HG02943 (cell line): ENCODE data around the gene FBXL7.

ENCODE experiments used
- ATAC-seq: cut with Tn5 transposase; IDR thresholded peaks from one replicate; pipeline ENCODE4 v1.9.1; 2021; ENCODE audit warnings: mild to moderate bottlenecking, low read depth, moderate library complexity; ENCODE audit not compliant: unreplicated experiment

Gene FBXL7

DNA sequence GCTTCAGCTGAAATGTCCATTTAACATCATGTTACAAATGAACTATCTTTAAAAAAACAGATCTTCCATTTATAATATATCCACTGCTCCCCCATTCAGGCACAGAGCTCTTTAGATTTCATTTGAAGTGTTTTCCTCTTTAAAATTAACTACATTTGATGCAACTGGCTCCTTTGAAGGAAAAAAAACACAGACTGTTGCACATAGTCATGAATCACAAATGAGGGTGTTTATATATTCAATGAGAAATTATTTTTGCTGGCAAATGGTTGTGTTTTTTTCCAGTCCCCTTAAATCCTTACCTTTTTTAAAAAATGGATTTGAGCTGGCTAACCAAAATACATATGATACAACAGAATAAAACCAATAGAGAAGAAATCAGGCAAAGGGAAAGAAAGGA is 240.4 kb downstream of the FBXL7 start:
- no peak for ATAC-seq

- ATAC-seq: no peak
Observed at GRCh38 chr5:15741591-15741990, 241.6 kb downstream of the FBXL7 start.

- no peak for ATAC-seq
Observed at GRCh38 chr5:15746833-15747232, 246.9 kb downstream of the FBXL7 start.

- ATAC-seq: no peak
Observed at GRCh38 chr5:15748266-15748665, 248.3 kb downstream of the FBXL7 start.

DNA sequence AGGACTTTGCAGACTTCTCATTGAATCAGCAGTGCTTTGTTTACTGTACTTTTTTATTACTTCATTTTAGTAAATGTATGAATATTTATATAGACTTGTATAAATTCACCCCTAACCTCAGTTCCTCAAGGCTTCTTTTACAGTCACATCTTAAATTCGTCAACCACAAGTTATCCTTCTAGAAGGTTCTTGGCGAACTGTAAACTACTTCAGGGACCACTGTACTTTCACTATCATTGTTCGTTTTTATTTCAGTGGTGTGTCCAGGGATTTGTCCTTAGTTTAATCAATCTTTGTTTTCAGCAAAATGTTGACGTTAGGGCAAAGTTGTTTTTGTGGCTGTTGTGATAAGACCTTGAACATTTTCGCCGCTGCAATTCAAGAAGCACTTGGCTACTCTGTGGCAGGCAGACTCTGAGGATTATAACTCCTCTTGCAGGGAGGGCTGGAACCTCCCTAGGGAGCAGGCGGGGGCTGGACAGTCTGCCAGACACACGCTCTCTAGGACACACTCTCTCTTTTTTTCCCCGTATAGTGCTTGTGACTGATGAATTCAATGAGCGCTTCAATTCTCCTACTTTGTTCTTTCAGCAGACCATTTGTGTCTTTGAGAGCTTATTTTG is 252.8 kb downstream of the FBXL7 start:
- ATAC-seq: no peak

DNA sequence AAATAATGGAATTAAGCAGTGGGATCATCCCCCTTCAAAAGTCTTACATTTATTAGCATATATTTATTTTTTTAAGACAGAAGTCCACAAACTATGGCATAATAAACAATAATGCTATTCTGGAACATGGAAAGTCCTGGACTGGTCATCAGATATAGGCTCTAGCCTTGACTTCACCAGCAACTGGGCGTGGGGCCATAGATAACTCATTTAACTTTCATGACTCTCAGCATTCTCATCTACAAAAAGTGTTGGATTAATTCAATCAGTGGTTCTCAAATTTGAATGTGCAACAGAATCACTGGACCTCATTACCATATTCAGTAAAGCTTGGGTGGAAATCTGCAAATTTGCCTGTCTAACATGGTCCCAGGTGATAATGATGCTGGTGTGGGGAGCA is 253.8 kb downstream of the FBXL7 start:
- ATAC-seq: no peak

GRCh38 chr5:15757103-15757502 is 257.1 kb downstream of the FBXL7 start:
- ATAC-seq: no peak

- ATAC-seq: no peak
Observed at GRCh38 chr5:15757619-15758018, 257.6 kb downstream of the FBXL7 start.

DNA sequence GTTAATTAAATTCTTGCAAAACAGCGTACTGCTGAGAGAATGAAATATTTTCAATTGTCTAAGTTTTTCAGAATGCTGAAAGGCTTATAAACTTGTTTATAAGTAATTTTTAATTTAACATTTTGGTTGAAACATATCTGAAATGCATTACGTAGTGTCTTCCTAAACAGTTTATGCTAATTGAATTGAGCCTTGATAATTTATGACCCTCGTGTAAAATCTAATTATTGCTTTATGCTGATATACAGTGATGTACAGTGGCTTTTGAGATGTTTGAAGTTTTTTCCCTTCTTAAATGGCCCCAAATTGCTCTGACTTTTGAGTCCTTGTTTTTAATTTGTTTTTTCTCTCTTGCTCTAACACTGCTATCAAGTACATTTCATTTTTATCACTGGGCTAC is 262.7 kb downstream of the FBXL7 start:
- ATAC-seq: no peak

- ATAC-seq: no peak
Observed at GRCh38 chr5:15763754-15764153, 263.8 kb downstream of the FBXL7 start.

GRCh38 chr5:15768936-15769335 is 269.0 kb downstream of the FBXL7 start:
- no peak for ATAC-seq

- no peak for ATAC-seq
Observed at GRCh38 chr5:15772131-15772530, 272.2 kb downstream of the FBXL7 start.

GRCh38 chr5:15774632-15775031 is 274.7 kb downstream of the FBXL7 start:
- ATAC-seq: no peak

GRCh38 chr5:15776346-15776745 is 276.4 kb downstream of the FBXL7 start:
- no peak for ATAC-seq

GRCh38 chr5:15783734-15784133 is 283.8 kb downstream of the FBXL7 start:
- no peak for ATAC-seq

- no peak for ATAC-seq
Observed at GRCh38 chr5:15785531-15785981, 285.6 kb downstream of the FBXL7 start.

DNA sequence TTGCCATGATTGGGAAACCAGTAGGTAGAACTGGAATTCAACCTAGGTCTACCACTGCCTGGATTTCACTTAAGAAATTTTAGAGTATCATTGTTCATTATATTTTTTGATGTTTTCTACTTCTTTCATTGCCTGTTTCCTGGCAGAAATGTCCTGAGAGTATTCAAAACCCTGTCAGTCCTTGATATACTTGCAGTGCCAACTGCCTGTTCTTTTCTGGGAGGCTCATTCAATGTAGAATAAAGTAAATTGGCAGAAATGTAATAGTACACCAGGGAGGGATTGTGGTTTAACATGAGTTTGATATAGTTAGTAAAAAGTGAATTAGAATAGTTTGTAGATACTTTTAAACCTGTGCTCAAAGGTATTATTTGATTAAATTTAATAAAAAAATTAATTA is 286.3 kb downstream of the FBXL7 start:
- no peak for ATAC-seq

- ATAC-seq: no peak
Observed at GRCh38 chr5:15786884-15787283, 286.9 kb downstream of the FBXL7 start.

DNA sequence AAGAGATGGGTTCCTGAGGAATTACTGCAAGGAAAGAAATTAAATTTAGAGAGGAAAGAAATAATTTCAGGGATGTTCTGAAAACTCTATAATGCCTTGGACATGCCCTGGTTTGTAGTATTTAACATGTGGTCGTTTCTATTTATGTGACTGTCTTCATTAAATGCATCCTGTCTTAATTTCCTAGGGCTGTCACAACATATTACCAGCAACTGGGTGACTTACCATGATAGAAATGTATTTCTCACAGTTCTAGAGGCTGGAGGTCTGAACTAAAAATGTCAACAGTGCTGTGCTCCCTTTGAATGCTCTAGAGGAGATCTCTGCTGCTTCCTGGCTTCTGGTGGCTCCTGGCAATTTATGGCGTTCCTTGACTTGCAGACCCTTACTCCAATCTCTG is 287.7 kb downstream of the FBXL7 start:
- ATAC-seq: no peak

DNA sequence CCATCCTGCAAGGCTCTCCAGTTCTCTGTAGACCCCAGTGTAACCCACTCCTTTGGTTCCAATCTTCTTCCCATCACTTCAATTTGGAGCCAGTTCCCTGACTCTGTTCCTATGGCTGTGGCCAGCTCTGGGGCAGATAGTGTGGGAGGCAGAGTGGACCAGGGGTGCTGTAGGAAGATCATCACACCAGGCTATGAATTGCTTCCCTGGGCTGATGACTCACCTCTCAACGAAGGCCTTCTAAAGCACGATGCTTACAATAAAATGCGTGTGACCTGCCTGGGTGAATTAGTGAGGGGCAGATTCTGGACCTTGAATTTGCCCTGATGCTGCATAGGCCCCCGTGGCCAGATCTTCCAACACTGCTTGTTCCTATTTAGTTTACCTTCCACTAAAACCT is 289.7 kb downstream of the FBXL7 start:
- no peak for ATAC-seq

DNA sequence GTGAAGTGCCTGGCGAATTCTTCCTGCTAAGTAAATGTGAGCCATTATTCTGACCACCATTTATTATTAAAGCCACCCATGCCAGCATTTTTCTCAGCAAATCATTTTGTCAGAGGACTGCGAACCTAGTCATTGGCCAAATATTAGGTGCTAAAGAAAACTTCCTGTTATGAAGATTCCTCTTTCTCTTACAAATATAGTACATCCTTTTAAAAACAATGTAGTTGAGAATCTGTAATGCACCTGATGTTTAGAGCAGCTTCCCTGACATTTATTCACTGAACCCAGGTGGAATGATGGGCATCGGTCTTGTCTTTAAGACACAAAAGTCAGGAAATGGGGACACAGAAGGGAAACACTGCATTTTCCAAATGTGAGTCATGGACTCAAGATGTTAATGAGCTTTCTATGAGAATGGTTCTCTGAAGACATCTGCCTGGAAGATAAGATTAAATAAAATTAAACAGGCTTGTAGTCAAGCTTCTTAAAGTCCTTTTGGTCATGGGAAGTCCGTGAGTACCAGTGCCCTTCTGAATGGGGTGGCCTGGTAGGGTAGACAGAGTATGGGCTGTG is 290.6 kb downstream of the FBXL7 start:
- no peak for ATAC-seq

DNA sequence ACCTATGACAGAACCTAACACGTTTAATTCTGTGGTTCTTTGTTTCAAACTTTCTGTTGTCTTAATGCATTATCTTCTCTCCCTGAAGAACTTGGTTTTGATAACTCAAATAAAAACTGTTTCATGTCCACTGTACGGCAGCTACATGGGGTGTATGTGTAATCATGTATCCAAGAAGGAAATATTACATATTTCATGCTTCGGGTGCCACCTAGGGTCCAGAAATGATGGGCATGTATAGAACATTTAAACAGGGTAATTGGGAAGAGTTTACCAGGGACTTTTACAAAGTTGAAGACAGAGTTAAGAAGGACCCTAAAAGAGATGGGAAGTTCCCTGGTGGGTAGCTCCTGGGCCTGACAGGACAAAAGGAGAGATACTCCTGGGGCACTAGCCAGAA is 291.3 kb downstream of the FBXL7 start:
- ATAC-seq: no peak

GRCh38 chr5:15791859-15792258 is 291.9 kb downstream of the FBXL7 start:
- no peak for ATAC-seq
